CD14-positive monocyte (primary cell): ENCODE results near the gene XPR1. TPM values are rescaled to one million over a fixed set of nuclear protein-coding genes. Genes with fewer than 3 reads are reported as not detected.

Source experiments
- DNase-seq, 3 donors: peaks; one replicate each; pipeline ENCODE4 v3.0.0-alpha.2; 2011 to 2022
- H2AFZ ChIP-seq: 2 replicates; pipeline ENCODE4 v1.6.0; 2012; ENCODE audit warnings: mild to moderate bottlenecking, low read depth, low read length, inconsistent platforms; ENCODE audit not compliant: insufficient read depth, poor library complexity, severe bottlenecking
- H3K27ac ChIP-seq, 2 donors: 1 replicate in 1 of 2; 2 replicates in 1 of 2; pipeline ENCODE4 v1.5.1; 2012 to 2013; ENCODE audit warnings: low read length in 2 of 2, control low read depth in 1 of 2, inconsistent platforms in 1 of 2, low read depth in 1 of 2, mild to moderate bottlenecking in 1 of 2
- H3K27me3 ChIP-seq, 2 donors: one replicate each; pipeline versions ENCODE4 v1.6.0 to v1.6.1; 2011 to 2013; ENCODE audit warnings: low read length in 2 of 2; ENCODE audit not compliant: control insufficient read depth in 2 of 2, insufficient read depth in 2 of 2
- H3K36me3 ChIP-seq, 2 donors: replicated peaks in 1 of 2; 1 replicate in 1 of 2; 2 replicates in 1 of 2; pipeline versions ENCODE4 v1.5.1 to v1.6.1; 2012 to 2013; ENCODE audit warnings: low read length in 2 of 2, control low read depth in 1 of 2, inconsistent platforms in 1 of 2, mild to moderate bottlenecking in 1 of 2; ENCODE audit not compliant: insufficient read depth in 2 of 2, control insufficient read depth in 1 of 2
- H3K4me1 ChIP-seq, 2 donors: 1 replicate in 1 of 2; 2 replicates in 1 of 2; pipeline versions ENCODE4 v1.5.1 to v1.6.1; 2012 to 2013; ENCODE audit warnings: low read length in 2 of 2, control low read depth in 1 of 2, inconsistent platforms in 1 of 2, mild to moderate bottlenecking in 1 of 2, moderate library complexity in 1 of 2; ENCODE audit not compliant: insufficient read depth in 2 of 2, control insufficient read depth in 1 of 2
- H3K4me2 ChIP-seq: replicated peaks from 2 replicates; pipeline ENCODE3; 2012; ENCODE audit warnings: low read length, moderate library complexity, mild to moderate bottlenecking; ENCODE audit not compliant: poor library complexity, severe bottlenecking; ENCODE audit errors: extremely low read depth
- H3K4me3 ChIP-seq, 3 experiments: fragments of 200-600 bp in 1 of 3; sonication (generic) in 1 of 3; replicated peaks in 1 of 3; 1 replicate in 2 of 3; 2 replicates in 1 of 3; pipeline ENCODE4 v1.5.1; 2011 to 2013; ENCODE audit warnings: low read length in 3 of 3, mild to moderate bottlenecking in 3 of 3, control low read depth in 2 of 3, low read depth in 2 of 3, inconsistent platforms in 1 of 3, moderate library complexity in 1 of 3
- H3K79me2 ChIP-seq: 2 replicates; pipeline ENCODE4 v1.6.0; 2012; ENCODE audit warnings: mild to moderate bottlenecking, control low read depth, inconsistent platforms, low read length, moderate library complexity; ENCODE audit not compliant: insufficient read depth
- H3K9ac ChIP-seq: 2 replicates; pipeline ENCODE4 v1.6.0; 2017; ENCODE audit warnings: low read length, mild to moderate bottlenecking; ENCODE audit not compliant: insufficient read depth, poor library complexity, severe bottlenecking
- H3K9me3 ChIP-seq, 2 donors: replicated peaks in 1 of 2; 1 replicate in 1 of 2; 2 replicates in 1 of 2; pipeline versions ENCODE4 v1.5.1 to v1.6.1; 2012 to 2013; ENCODE audit warnings: low read length in 2 of 2, control low read depth in 1 of 2; ENCODE audit not compliant: control insufficient read depth in 1 of 2, insufficient read depth in 1 of 2
- H4K20me1 ChIP-seq: 2 replicates; pipeline ENCODE4 v1.6.0; 2012; ENCODE audit warnings: mild to moderate bottlenecking, low read length, control low read depth, moderate library complexity; ENCODE audit not compliant: insufficient read depth
- H3K27ac Mint-ChIP-seq, 7 donors: one replicate each; pipeline ENCODE4 v1.8.0; 2020; ENCODE audit warnings: mild to moderate bottlenecking in 7 of 7, mixed read lengths in 7 of 7, moderate library complexity in 6 of 7, inconsistent platforms in 2 of 7
- H3K27me3 Mint-ChIP-seq, 3 donors: one replicate each; pipeline ENCODE4 v1.8.0; 2021 to 2022; ENCODE audit warnings: low read depth in 3 of 3, mild to moderate bottlenecking in 3 of 3, mixed read lengths in 3 of 3, moderate library complexity in 3 of 3, inconsistent platforms in 1 of 3
- H3K36me3 Mint-ChIP-seq, 2 donors: one replicate each; pipeline ENCODE4 v1.8.0; 2020; ENCODE audit warnings: mixed read lengths in 2 of 2, inconsistent platforms in 1 of 2, mild to moderate bottlenecking in 1 of 2
- H3K4me1 Mint-ChIP-seq: one replicate; pipeline ENCODE4 v1.8.0; 2020; ENCODE audit warnings: mild to moderate bottlenecking, mixed read lengths
- H3K4me3 Mint-ChIP-seq, 2 donors: one replicate each; pipeline ENCODE4 v1.8.0; 2020; ENCODE audit warnings: mild to moderate bottlenecking in 2 of 2, mixed read lengths in 2 of 2, moderate library complexity in 1 of 2
- H3K9me3 Mint-ChIP-seq, 7 donors: one replicate each; pipeline ENCODE4 v1.8.0; 2020 to 2022; ENCODE audit warnings: mixed read lengths in 7 of 7, mild to moderate bottlenecking in 6 of 7, moderate library complexity in 6 of 7, inconsistent platforms in 2 of 7
- CTCF ChIP-seq: fragments of 200-600 bp; IDR thresholded peaks from one replicate; pipeline ENCODE4 v1.8.0; 2022; ENCODE audit warnings: antibody characterized with exemption, mild to moderate bottlenecking
- WGBS: methylation state at CpG from one replicate; pipeline ENCODE4 v1.1.5; 2013; ENCODE audit warnings: missing lambda C conversion rate; ENCODE audit not compliant: insufficient coverage; 5-methylcytosine and 5-hydroxymethylcytosine counted together
- intact Hi-C, 2 donors: fragments of 100-400 bp; cut with micrococcal nuclease; formaldehyde crosslinking; loops; one replicate each; pipeline versions ENCODE4 v1.15.0 to v1.15.1; 2023
- polyA plus RNA-seq, 3 donors: library from polyadenylated mRNA; depleted of rRNA in 1 of 3; unstranded in 2 of 3; stranded (reverse) in 1 of 3; fragments of 300-500 nt in 2 of 3; fragments of >200 nt in 1 of 3; fragmentation: Illumina TruSeq in 2 of 3; gene quantifications; 1 replicate in 2 of 3; 2 replicates in 1 of 3; pipeline ENCODE4 v1.2.3, GENCODE V29; 2012 to 2021

XPR1 gene
- polyA plus RNA-seq, 3 donors, result 4.7 to 12.5 (median 8.7) TPM

GRCh38 chr1:180614730-180615129 is 17.1 kb upstream of the XPR1 start:
- H4K20me1 ChIP-seq, result no peaks in the 10 kb centered on the region
- Mint-ChIP-seq H3K4me1 (peaks cover 18% of the 10 kb centered on the region), H3K27ac (no peak overlapping the region), H3K9me3 (no peaks in the 10 kb centered on the region), H3K27me3 (no peaks in the 10 kb centered on the region), H3K36me3 (peaks cover 0 to 2% of the 10 kb centered on the region in 2 donors), H3K4me3 (no peak overlapping the region)
- no peak overlapping the region for H3K27ac ChIP-seq
- TF ChIP-seq CTCF, result no peak
- no peaks in the 10 kb centered on the region for H3K36me3 ChIP-seq
- no peak overlapping the region for H3K4me3 ChIP-seq
- H3K9me3 ChIP-seq, result no peaks in the 10 kb centered on the region
- no peaks in the 10 kb centered on the region for H3K27me3 ChIP-seq
- peaks cover 14 to 16% of the 10 kb centered on the region in 2 donors for H3K4me1 ChIP-seq
- intact Hi-C loops, result no loop called here
- WGBS, result 100% methylated on average over 1 of the region's 5 CpGs
- no peak overlapping the region for H3K4me2 ChIP-seq
- no peak overlapping the region for H2AFZ ChIP-seq
- no peak for DNase-seq
- H3K79me2 ChIP-seq, result no peaks in the 10 kb centered on the region
- no peak overlapping the region for H3K9ac ChIP-seq

GRCh38 chr1:180615493-180616290 is 16.1 kb upstream of the XPR1 start:
- H3K9me3 Mint-ChIP-seq, result no peaks in the 10 kb centered on the region
- intact Hi-C loops, result no loop called here

More at GRCh38 chr1:180615493-180616290, 16.1 kb upstream of the XPR1 start:
- Histone ChIP-seq H3K27ac (no peak overlapping the region), H3K4me1 (peaks cover 12 to 16% of the 10 kb centered on the region in 2 donors), H2AFZ (no peak overlapping the region), H3K79me2 (no peaks in the 10 kb centered on the region), H3K9ac (no peak overlapping the region), H4K20me1 (no peaks in the 10 kb centered on the region), H3K9me3 (no peaks in the 10 kb centered on the region), H3K36me3 (no peaks in the 10 kb centered on the region), H3K4me3 (no peak overlapping the region), H3K27me3 (no peaks in the 10 kb centered on the region), H3K4me2 (no peak overlapping the region)
- Mint-ChIP-seq H3K36me3 (peaks cover 0 to 2% of the 10 kb centered on the region in 2 donors), H3K27ac (no peak overlapping the region), H3K4me1 (peaks cover 13% of the 10 kb centered on the region), H3K27me3 (no peaks in the 10 kb centered on the region), H3K4me3 (no peak overlapping the region)
- 100% methylated on average over 3 of the region's 8 CpGs for WGBS
- no peak for DNase-seq
- no peak for TF ChIP-seq CTCF
